ENCODE results near the gene CALML5. TPM values are rescaled to one million over a fixed set of nuclear protein-coding genes. Genes with fewer than 3 reads are reported as not detected.

CALML5 gene
- polyA plus RNA-seq, 1 donor from 2014 or later, result not detected

DNA sequence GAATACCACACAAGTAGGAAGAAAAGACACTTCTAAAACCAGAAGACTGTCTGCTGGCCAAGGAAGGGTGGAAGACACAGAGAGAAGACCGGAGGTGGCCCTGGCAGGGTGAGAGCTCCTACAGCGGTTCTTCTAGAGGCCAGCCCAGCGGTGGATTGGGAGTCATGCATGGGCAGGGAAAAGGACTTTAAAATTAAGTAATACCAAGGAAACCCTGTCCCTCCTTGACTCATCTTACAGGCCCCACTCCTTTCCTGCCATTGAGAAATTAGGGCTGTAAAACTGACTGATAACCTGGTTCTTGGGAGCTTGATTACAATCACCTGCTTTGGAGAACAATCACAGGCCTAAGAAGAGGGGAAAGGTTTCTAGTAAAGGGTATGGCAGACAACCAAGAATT lies 41.5 kb upstream of the CALML5 start:
- Histone ChIP-seq H3K36me3 (ENCODE audit: insufficient read depth, low read length) (no peaks in the 10 kb centered on the region), H3K79me2 (replicated peaks; ENCODE audit: insufficient read depth, low read length) (no peaks in the 10 kb centered on the region), H3K4me3 (ENCODE audit: low read length) (no peak overlapping the region), H3K9me2 (ENCODE audit: insufficient read depth, low read length) (no peaks in the 10 kb centered on the region), H3K27ac (ENCODE audit: low read length) (no peak overlapping the region), H3K9me3 (ENCODE audit: low read length) (no peaks in the 10 kb centered on the region), H2AFZ (ENCODE audit: low read depth, low read length) (no peak overlapping the region), H3K4me2 (ENCODE audit: low read length) (no peak overlapping the region), H4K20me1 (ENCODE audit: insufficient read depth) (no peaks in the 10 kb centered on the region), H3F3A (ENCODE audit: insufficient read depth, low read length, poor library complexity, severe bottlenecking) (no peaks in the 10 kb centered on the region), H3K9ac (ENCODE audit: low read length) (no peak overlapping the region), H3K27me3 (ENCODE audit: insufficient read depth, low read depth, low read length) (no peaks in the 10 kb centered on the region)
- TF ChIP-seq TAF1 (IDR thresholded peaks at IDR 0.05; ENCODE audit: low read depth) (no peak), SMC3 (conservative IDR thresholded peaks at IDR 0.05; ENCODE audit: poor library complexity) (no peak), RAD21 (conservative IDR thresholded peaks at IDR 0.05) (no peak), EP300 (conservative IDR thresholded peaks at IDR 0.05; ENCODE audit: poor library complexity, severe bottlenecking) (no peak), EZH2 (IDR thresholded peaks at IDR 0.05; ENCODE audit: borderline replicate concordance, insufficient read depth, low read length, poor library complexity, severe bottlenecking) (no peak), POLR2AphosphoS5 (IDR thresholded peaks at IDR 0.05) (no peak), MXI1 (conservative IDR thresholded peaks at IDR 0.05; ENCODE audit: poor library complexity, severe bottlenecking) (no peak)
- TF ChIP-seq, protein P1, sequence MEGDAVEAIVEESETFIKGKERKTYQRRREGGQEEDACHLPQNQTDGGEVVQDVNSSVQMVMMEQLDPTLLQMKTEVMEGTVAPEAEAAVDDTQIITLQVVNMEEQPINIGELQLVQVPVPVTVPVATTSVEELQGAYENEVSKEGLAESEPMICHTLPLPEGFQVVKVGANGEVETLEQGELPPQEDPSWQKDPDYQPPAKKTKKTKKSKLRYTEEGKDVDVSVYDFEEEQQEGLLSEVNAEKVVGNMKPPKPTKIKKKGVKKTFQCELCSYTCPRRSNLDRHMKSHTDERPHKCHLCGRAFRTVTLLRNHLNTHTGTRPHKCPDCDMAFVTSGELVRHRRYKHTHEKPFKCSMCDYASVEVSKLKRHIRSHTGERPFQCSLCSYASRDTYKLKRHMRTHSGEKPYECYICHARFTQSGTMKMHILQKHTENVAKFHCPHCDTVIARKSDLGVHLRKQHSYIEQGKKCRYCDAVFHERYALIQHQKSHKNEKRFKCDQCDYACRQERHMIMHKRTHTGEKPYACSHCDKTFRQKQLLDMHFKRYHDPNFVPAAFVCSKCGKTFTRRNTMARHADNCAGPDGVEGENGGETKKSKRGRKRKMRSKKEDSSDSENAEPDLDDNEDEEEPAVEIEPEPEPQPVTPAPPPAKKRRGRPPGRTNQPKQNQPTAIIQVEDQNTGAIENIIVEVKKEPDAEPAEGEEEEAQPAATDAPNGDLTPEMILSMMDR (IDR thresholded peaks at IDR 0.05; ENCODE audit: poor library complexity, severe bottlenecking), result no peak
- TF ChIP-seq, protein P2, sequence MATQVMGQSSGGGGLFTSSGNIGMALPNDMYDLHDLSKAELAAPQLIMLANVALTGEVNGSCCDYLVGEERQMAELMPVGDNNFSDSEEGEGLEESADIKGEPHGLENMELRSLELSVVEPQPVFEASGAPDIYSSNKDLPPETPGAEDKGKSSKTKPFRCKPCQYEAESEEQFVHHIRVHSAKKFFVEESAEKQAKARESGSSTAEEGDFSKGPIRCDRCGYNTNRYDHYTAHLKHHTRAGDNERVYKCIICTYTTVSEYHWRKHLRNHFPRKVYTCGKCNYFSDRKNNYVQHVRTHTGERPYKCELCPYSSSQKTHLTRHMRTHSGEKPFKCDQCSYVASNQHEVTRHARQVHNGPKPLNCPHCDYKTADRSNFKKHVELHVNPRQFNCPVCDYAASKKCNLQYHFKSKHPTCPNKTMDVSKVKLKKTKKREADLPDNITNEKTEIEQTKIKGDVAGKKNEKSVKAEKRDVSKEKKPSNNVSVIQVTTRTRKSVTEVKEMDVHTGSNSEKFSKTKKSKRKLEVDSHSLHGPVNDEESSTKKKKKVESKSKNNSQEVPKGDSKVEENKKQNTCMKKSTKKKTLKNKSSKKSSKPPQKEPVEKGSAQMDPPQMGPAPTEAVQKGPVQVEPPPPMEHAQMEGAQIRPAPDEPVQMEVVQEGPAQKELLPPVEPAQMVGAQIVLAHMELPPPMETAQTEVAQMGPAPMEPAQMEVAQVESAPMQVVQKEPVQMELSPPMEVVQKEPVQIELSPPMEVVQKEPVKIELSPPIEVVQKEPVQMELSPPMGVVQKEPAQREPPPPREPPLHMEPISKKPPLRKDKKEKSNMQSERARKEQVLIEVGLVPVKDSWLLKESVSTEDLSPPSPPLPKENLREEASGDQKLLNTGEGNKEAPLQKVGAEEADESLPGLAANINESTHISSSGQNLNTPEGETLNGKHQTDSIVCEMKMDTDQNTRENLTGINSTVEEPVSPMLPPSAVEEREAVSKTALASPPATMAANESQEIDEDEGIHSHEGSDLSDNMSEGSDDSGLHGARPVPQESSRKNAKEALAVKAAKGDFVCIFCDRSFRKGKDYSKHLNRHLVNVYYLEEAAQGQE (IDR thresholded peaks at IDR 0.05; ENCODE audit: borderline replicate concordance), result no peak

DNA sequence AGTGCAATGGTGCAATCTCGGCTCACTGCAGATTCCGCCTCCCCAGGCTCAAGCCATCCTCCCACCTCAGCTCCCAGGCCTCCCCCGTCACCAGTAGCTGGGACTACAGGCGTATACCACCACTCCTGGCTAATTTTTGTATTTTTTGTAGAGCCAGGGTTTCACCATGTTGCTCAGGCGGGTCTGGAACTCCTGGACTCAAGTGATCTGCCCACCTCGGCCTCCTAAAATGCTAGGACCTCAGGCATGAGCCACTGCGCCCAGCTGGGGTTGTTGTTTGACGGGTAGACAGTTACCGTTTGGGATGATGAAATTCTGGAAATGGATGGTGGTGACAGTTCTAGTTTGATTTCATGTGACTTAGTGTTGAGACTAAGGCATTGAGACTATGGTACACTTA lies 40.7 kb upstream of the CALML5 start:
- no peak for TF ChIP-seq SMC3 (conservative IDR thresholded peaks at IDR 0.05; ENCODE audit: poor library complexity)
- no peak for TF ChIP-seq TAF1 (IDR thresholded peaks at IDR 0.05; ENCODE audit: low read depth)
- TF ChIP-seq, protein P1 (IDR thresholded peaks at IDR 0.05; ENCODE audit: poor library complexity, severe bottlenecking), result no peak
- no peak for TF ChIP-seq RAD21 (conservative IDR thresholded peaks at IDR 0.05)
- TF ChIP-seq POLR2AphosphoS5 (IDR thresholded peaks at IDR 0.05), result no peak
- TF ChIP-seq EZH2 (IDR thresholded peaks at IDR 0.05; ENCODE audit: borderline replicate concordance, insufficient read depth, low read length, poor library complexity, severe bottlenecking), result no peak
- TF ChIP-seq, protein P2 (IDR thresholded peaks at IDR 0.05; ENCODE audit: borderline replicate concordance), result no peak
- no peak for TF ChIP-seq MXI1 (conservative IDR thresholded peaks at IDR 0.05; ENCODE audit: poor library complexity, severe bottlenecking)
- TF ChIP-seq EP300 (conservative IDR thresholded peaks at IDR 0.05; ENCODE audit: poor library complexity, severe bottlenecking), result no peak
- no peak overlapping the region for H3K27ac ChIP-seq (ENCODE audit: low read length)
- no peaks in the 10 kb centered on the region for H4K20me1 ChIP-seq (ENCODE audit: insufficient read depth)
- H3K4me3 ChIP-seq (ENCODE audit: low read length), result no peak overlapping the region
- no peaks in the 10 kb centered on the region for H3K36me3 ChIP-seq (ENCODE audit: insufficient read depth, low read length)
- no peak overlapping the region for H3K4me2 ChIP-seq (ENCODE audit: low read length)
- no peaks in the 10 kb centered on the region for H3K9me3 ChIP-seq (ENCODE audit: low read length)
- no peak overlapping the region for H3K9ac ChIP-seq (ENCODE audit: low read length)
- no peaks in the 10 kb centered on the region for H3F3A ChIP-seq (ENCODE audit: insufficient read depth, low read length, poor library complexity, severe bottlenecking)
- H3K9me2 ChIP-seq (ENCODE audit: insufficient read depth, low read length), result no peaks in the 10 kb centered on the region
- H3K27me3 ChIP-seq (ENCODE audit: insufficient read depth, low read depth, low read length), result no peaks in the 10 kb centered on the region
- no peaks in the 10 kb centered on the region for H3K79me2 ChIP-seq (replicated peaks; ENCODE audit: insufficient read depth, low read length)
- no peak overlapping the region for H2AFZ ChIP-seq (ENCODE audit: low read depth, low read length)

Data from neural cell (in vitro differentiated cells).